Measurements from ENCODE around the gene RAPGEF4.

The RAPGEF4 gene

GRCh38 chr2:172845028-172845630, 109.5 kb downstream of the RAPGEF4 start:
- TF ChIP-seq CTCF (conservative IDR thresholded peaks at IDR 0.05; ENCODE audit: low read length): no peak
- H3K4me3 ChIP-seq (ENCODE audit: low read length): no peak overlapping the region
- DNase-seq (ENCODE audit: low read depth): peak; percentile 15

- no peak for TF ChIP-seq CTCF (conservative IDR thresholded peaks at IDR 0.05; ENCODE audit: low read length)
- H3K4me3 ChIP-seq (ENCODE audit: low read length): no peak overlapping the region
- DNase-seq (ENCODE audit: low read depth): no peak
Measured at GRCh38 chr2:172846551-172846950, 110.9 kb downstream of the RAPGEF4 start.

GRCh38 chr2:172847188-172847587, 111.5 kb downstream of the RAPGEF4 start:
- DNase-seq (ENCODE audit: low read depth): no peak
- no peak for TF ChIP-seq CTCF (conservative IDR thresholded peaks at IDR 0.05; ENCODE audit: low read length)
- H3K4me3 ChIP-seq (ENCODE audit: low read length): no peak overlapping the region

- no peak for TF ChIP-seq CTCF (conservative IDR thresholded peaks at IDR 0.05; ENCODE audit: low read length)
- DNase-seq (ENCODE audit: low read depth): no peak
- no peak overlapping the region for H3K4me3 ChIP-seq (ENCODE audit: low read length)
Measured at GRCh38 chr2:172848519-172848918, 112.9 kb downstream of the RAPGEF4 start.

- TF ChIP-seq CTCF (conservative IDR thresholded peaks at IDR 0.05; ENCODE audit: low read length): no peak
- no peak overlapping the region for H3K4me3 ChIP-seq (ENCODE audit: low read length)
- DNase-seq (ENCODE audit: low read depth): no peak
Measured at GRCh38 chr2:172849519-172850217, 114.0 kb downstream of the RAPGEF4 start.

- DNase-seq (ENCODE audit: low read depth): no peak
- no peak for TF ChIP-seq CTCF (conservative IDR thresholded peaks at IDR 0.05; ENCODE audit: low read length)
- H3K4me3 ChIP-seq (ENCODE audit: low read length): no peak overlapping the region
Measured at GRCh38 chr2:172855588-172855987, 119.9 kb downstream of the RAPGEF4 start.

- no peak for DNase-seq (ENCODE audit: low read depth)
- no peak for TF ChIP-seq CTCF (conservative IDR thresholded peaks at IDR 0.05; ENCODE audit: low read length)
- H3K4me3 ChIP-seq (ENCODE audit: low read length): no peak overlapping the region
Measured at GRCh38 chr2:172856606-172857005, 121.0 kb downstream of the RAPGEF4 start.
